ENCODE data around the gene PLA2G2F. TPM values are rescaled to one million over a fixed set of nuclear protein-coding genes. Genes with fewer than 3 reads are reported as not detected.
"Not testable (repeated sequence)": the region's sequence is repeated elsewhere in the genome, so short reads cannot be mapped to it uniquely, and the experiment has no call there.

The PLA2G2F gene
- total RNA-seq, 2 donors from 2014 or later: not detected

DNA sequence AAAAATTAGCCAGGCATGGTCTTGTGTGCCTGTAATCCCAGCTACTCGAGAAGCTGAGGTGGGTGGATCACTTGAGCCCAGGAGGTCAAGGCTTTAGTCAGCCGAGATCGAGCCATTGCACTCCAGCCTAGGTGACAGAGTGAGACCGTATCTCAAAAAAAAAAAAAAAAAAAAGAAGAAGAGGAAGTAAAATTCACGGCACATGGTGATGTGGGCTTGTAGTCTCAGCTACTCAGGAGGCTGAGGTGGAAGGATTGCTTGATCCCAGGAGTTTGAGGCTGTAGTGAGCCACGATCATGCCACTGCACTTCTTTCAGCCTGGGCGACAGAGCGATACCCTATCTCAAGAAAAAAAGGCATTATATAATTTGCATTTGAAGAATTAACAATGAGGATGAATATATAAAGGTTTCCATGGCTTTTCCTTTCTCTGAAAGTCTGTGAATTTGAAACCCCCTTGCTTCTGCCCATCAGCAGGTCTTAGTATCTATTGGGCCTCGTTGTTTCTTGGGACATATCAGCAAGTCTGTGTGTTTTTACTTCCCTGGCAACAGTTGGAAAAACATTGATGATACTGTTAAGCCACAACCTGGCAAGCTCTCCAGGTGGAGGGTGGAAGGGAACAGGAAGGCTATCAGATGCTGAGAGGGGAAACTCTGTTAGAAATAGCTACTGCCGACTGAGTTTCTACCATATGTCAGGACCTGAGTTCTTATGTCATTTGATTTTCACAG is 15.2 kb upstream of the PLA2G2F start:
- Mint-ChIP-seq H3K36me3 (ENCODE audit: insufficient read depth in 2 of 2) (no peaks in the 10 kb centered on the region), H3K4me1 (ENCODE audit: low read depth) (peaks cover 21% of the 10 kb centered on the region), H3K9me3 (no peaks in the 10 kb centered on the region), H3K4me3 (no peak overlapping the region), H3K27ac (no peak overlapping the region), H3K27me3 (ENCODE audit: low read depth) (peaks cover 41% of the 10 kb centered on the region)
- DNase-seq (no peak), ATAC-seq (replicated peaks in 1 of 2) (no peak)

DNA sequence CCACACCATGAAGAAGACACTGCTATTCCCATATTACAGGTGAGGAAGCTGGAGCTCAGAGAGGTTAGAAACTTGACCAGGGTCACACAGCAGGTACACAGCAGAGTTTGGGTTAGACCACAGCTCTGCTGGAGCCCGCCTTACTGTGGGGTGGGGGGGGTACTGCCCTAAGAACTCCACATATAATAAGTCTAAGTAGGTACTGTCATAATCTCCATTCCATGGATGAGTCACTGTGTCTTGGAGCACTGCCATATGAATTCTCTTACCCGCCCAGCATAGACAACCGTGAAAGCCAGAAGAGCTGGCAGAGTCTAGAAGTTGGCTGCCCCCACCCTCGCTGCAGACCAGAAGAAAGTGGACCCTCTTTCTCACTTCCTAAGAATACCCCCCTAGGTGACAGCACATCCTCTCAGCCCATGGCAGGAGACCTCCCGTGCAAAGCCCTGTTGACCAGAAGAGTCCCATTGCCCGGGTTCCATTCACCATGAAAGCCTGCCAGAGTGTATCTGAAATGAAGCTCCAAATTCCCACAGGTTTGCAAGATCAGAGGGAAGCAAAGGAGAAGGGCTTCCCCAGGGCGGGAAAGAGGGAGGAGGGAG is 14.6 kb upstream of the PLA2G2F start:
- Mint-ChIP-seq H3K9me3 (no peaks in the 10 kb centered on the region), H3K4me3 (no peak overlapping the region), H3K27ac (no peak overlapping the region), H3K36me3 (ENCODE audit: insufficient read depth in 2 of 2) (no peaks in the 10 kb centered on the region), H3K4me1 (ENCODE audit: low read depth) (peaks cover 21% of the 10 kb centered on the region), H3K27me3 (ENCODE audit: low read depth) (peaks cover 41% of the 10 kb centered on the region)
- ATAC-seq (replicated peaks in 1 of 2) (peak; percentile 58 to 76), DNase-seq (peak in 1 of 2 donors; percentile 23)

DNA sequence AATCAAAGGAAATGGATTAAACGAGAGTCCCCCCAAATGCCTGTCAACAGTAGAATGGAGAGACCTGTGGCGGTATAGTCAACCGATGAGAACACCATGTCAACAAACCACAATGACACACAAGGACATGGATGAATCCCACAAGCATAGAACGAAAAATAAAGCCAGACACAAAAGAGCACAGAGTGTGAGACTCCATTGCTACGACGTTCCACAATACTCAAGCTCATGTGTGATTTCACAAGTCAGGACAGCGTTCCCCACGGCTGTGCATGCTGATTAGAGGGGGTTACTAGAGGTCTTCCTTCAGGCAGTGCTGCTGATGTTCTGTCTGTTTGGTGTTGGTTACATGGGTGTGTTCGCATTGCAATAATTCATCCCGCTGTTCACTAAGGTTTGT is 14.0 kb upstream of the PLA2G2F start:
- ATAC-seq (replicated peaks in 1 of 2) (peak in 1 of 2 donors; percentile 41), DNase-seq (no peak)
- peaks cover 0 to 3% of the 10 kb centered on the region in 2 donors for H3K9me3 Mint-ChIP-seq
- H3K36me3 Mint-ChIP-seq (ENCODE audit: insufficient read depth in 2 of 2): no peaks in the 10 kb centered on the region
- no peak overlapping the region for H3K4me3 Mint-ChIP-seq
- H3K4me1 Mint-ChIP-seq (ENCODE audit: low read depth): peaks cover 21% of the 10 kb centered on the region
- peaks cover 36% of the 10 kb centered on the region for H3K27me3 Mint-ChIP-seq (ENCODE audit: low read depth)
- H3K27ac Mint-ChIP-seq: no peak overlapping the region

DNA sequence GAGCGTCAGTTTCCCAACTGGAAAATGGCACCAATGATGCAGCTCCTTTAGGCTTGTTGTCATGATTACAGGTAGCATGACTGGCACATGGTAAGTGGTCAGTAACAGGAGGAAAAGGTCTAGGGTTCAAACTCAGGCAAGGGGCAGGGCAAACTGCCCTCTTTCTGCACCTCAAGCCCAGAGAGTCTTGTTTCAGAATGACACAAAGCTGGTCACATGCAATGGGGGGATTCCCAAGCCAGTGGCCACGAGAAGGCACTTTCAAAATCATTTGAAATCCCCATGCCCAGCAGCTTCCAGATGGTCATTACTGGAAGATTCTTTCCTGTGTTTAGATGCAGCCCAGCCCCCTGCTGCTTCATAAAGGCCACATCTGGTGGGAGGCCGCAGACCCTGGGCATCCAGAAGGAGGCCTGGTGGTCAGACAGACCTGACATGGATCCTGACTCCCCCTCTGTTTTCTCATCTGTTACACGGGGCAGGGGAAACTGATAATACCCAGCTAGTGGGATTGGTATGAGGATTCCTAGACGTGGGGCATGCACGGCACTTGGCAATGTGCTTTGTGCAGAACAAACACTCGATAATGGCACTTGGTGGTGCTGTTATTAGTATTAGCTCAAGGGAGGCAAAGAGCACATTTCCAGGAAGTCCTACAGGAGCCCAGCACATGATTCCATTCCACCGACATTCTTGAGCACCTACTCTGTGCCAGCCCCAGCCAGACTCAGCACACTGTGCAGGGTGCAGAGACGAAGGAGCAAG is 12.9 kb upstream of the PLA2G2F start:
- Mint-ChIP-seq H3K36me3 (ENCODE audit: insufficient read depth in 2 of 2) (no peaks in the 10 kb centered on the region), H3K4me1 (ENCODE audit: low read depth) (peaks cover 21% of the 10 kb centered on the region), H3K27ac (no peak overlapping the region), H3K9me3 (peaks cover 0 to 3% of the 10 kb centered on the region in 2 donors), H3K27me3 (ENCODE audit: low read depth) (peaks cover 27% of the 10 kb centered on the region), H3K4me3 (no peak overlapping the region)
- peak; percentile 12 to 16 for DNase-seq
- peak; percentile 43 to 53 for ATAC-seq (replicated peaks in 1 of 2)

DNA sequence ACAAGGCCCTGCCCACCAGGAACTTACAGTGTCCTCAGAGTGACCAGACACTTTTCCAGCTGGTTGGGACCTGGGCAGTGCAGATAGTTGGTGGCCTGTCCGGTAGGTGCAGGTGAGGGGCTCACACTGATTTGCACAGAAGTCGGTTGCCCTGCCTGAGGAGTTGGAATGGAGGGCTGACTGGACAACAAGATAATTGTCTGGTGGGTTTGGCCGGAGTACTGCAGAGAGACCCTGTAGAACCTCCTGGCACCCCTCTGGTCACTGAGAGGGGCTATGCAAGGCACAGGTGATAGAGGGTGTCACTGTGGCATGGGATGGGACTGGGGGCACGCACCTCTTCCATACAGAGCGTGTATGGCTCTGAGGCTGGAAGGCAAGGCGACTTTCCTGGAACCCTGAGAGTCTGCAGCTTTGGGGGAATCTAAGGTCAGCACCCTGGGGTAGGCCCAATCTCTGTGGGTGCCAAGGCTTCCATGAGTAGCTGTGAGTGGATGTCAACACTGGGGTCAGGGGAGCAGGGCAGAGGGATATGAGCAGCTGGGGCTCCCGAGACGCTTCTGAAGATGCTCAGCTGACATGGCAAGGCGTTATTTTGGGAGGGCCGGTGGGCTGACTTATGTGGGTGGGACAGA is 12.2 kb upstream of the PLA2G2F start:
- Mint-ChIP-seq H3K27me3 (ENCODE audit: low read depth) (peaks cover 22% of the 10 kb centered on the region), H3K4me3 (no peak overlapping the region), H3K9me3 (peaks cover 0 to 3% of the 10 kb centered on the region in 2 donors), H3K4me1 (ENCODE audit: low read depth) (peaks cover 21% of the 10 kb centered on the region), H3K36me3 (ENCODE audit: insufficient read depth in 2 of 2) (no peaks in the 10 kb centered on the region), H3K27ac (no peak overlapping the region)
- no peak for ATAC-seq (replicated peaks in 1 of 2)
- DNase-seq: no peak

DNA sequence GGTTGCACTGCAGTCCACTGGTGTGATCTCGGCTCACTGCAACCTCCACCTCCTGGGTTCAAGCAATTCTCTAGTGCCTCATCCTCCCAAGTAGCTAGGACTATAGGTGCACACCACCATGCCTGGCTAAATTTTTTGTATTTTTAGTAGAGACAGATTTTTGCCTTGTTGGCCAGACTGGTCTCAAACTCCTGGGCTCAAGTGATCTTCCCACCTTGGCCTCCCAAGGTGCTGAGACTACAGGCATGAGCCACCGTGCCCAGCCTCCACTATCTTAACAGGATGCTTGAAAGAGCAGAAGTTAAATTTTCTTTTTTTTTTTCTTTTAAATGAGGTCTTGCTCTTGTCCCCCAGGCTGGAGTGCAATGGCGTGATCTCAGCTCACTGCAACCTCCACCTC is 8.6 kb upstream of the PLA2G2F start:
- not testable (repeated sequence) for H3K9me3 Mint-ChIP-seq; H3K27ac Mint-ChIP-seq; H3K36me3 Mint-ChIP-seq (ENCODE audit: insufficient read depth in 2 of 2); H3K4me3 Mint-ChIP-seq; ATAC-seq (replicated peaks in 1 of 2); DNase-seq
- H3K4me1 Mint-ChIP-seq (ENCODE audit: low read depth): peaks cover 14% of the 10 kb centered on the region
- H3K27me3 Mint-ChIP-seq (ENCODE audit: low read depth): peaks cover 21% of the 10 kb centered on the region

DNA sequence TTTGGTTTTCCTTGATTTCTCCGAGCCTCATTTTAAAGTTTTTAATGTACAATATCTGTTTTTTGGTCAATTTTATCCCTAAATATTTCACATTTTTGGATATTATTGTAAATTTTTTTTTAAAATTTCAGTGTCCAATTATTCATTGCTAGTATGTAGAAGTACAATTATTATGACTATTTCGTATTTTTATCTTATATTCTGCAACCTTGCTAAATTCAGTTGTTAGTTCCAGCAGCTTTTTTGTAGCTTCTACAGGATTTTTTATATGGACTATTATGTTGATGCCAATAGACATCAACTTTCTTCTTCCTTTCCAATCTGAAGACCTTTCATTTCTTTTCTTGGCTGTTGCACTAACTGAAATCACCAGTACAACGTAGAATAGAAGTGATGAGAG is 4.1 kb upstream of the PLA2G2F start:
- peaks cover 0 to 1% of the 10 kb centered on the region in 2 donors for H3K36me3 Mint-ChIP-seq (ENCODE audit: insufficient read depth in 2 of 2)
- H3K4me1 Mint-ChIP-seq (ENCODE audit: low read depth): no peaks in the 10 kb centered on the region
- peaks cover 33% of the 10 kb centered on the region for H3K27me3 Mint-ChIP-seq (ENCODE audit: low read depth)
- ATAC-seq (replicated peaks in 1 of 2) (no peak), DNase-seq (no peak)
- no peak overlapping the region for H3K27ac Mint-ChIP-seq
- H3K4me3 Mint-ChIP-seq: no peak overlapping the region
- peaks cover 2% of the 10 kb centered on the region in 2 donors for H3K9me3 Mint-ChIP-seq

DNA sequence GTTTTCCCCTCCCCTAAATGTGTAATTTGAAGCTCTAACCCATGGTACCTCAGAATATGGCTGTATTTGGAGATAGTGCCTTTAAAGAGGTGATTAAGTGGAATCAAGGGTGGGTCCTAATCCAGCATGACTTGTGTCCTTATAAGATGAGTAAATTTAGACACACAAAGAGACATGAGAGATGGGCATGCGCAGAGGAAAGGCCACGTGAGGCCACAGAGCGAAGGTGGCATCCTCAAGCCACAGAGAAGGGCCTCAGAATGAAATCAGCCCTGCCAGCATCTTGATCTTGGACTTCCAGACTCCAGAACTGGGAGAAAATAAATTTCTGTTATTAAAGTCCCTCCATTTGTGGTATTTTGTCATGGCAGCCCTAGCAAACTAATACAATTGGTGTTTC is 2.9 kb upstream of the PLA2G2F start:
- DNase-seq: no peak
- peaks cover 2% of the 10 kb centered on the region in 2 donors for H3K9me3 Mint-ChIP-seq

DNA sequence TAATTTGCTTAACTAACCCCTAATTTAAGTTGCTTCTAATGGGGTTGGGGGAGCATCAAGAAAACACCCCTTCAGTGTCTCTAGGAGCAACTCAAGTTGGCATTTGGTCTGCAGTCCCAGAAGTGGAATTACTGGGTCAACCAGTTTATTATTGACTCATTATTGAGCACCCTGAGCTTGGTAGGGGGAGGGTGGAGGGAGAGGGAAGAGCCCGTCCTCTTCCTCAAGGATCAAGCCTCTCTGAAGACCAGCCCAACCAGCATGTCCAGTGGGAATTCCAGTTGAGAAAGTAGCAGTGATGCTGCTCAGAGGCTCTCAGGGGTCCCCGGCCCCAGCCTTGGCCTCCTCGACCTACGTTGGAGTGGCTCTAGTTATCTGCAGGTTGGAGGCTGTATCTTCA is 2.1 kb upstream of the PLA2G2F start:
- peaks cover 2% of the 10 kb centered on the region in 2 donors for H3K9me3 Mint-ChIP-seq
- peaks cover 0 to 1% of the 10 kb centered on the region in 2 donors for H3K36me3 Mint-ChIP-seq (ENCODE audit: insufficient read depth in 2 of 2)
- ATAC-seq (replicated peaks in 1 of 2) (no peak), DNase-seq (no peak)
- H3K27me3 Mint-ChIP-seq (ENCODE audit: low read depth): peaks cover 38% of the 10 kb centered on the region
- H3K4me3 Mint-ChIP-seq: no peak overlapping the region
- H3K27ac Mint-ChIP-seq: no peak overlapping the region
- no peaks in the 10 kb centered on the region for H3K4me1 Mint-ChIP-seq (ENCODE audit: low read depth)

More for the DNA sequence above, 2.9 kb upstream of the PLA2G2F start:
- ATAC-seq (replicated peaks in 1 of 2): no peak
- H3K4me1 Mint-ChIP-seq (ENCODE audit: low read depth): no peaks in the 10 kb centered on the region
- H3K27me3 Mint-ChIP-seq (ENCODE audit: low read depth): peaks cover 38% of the 10 kb centered on the region
- H3K27ac Mint-ChIP-seq: no peak overlapping the region
- H3K36me3 Mint-ChIP-seq (ENCODE audit: insufficient read depth in 2 of 2): peaks cover 0 to 1% of the 10 kb centered on the region in 2 donors
- H3K4me3 Mint-ChIP-seq: no peak overlapping the region

DNA sequence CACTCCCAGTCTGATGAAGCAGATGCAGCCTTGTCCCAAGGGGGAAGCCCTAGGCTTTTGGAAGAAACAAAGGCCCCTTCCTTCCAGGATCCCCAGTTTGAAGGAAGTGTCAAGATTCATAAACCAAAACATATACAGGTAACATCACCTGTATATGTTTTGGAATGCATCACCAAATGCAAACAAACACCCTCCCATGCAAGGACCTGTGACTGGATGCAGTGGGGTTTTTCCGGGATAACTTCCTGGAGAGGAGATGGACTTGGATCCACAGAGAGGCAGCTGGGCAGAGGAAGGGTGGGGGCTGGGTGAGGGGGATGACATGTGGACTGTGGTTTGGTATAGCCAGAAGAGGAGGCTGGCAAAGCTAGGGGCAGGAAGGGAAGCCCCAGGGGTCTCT is 1.5 kb upstream of the PLA2G2F start:
- Mint-ChIP-seq H3K4me3 (no peak overlapping the region), H3K4me1 (ENCODE audit: low read depth) (no peaks in the 10 kb centered on the region), H3K9me3 (no peaks in the 10 kb centered on the region), H3K36me3 (ENCODE audit: insufficient read depth in 2 of 2) (no peaks in the 10 kb centered on the region), H3K27me3 (ENCODE audit: low read depth) (peaks cover 33% of the 10 kb centered on the region), H3K27ac (no peak overlapping the region)
- ATAC-seq (replicated peaks in 1 of 2) (no peak), DNase-seq (no peak)

DNA sequence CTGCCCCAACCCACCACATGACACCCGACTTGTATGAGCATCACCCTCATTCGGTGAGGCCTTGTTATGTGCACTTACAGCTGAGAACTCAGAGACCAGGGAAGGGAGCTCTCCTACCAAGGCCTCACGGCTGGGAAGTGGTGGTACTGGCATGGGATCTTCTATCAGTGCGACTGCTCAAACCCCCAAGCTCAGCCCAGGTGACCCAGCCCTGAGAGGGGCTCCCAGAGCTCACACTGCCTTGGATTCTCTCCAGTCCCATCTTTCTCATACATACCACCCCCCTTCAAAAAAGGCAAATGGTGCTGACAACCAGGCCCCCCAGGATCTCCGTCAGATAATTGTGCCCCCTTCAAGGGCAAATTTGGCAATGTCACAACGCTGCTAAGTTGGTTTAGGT is 777 bp upstream of the PLA2G2F start:
- no peaks in the 10 kb centered on the region for H3K9me3 Mint-ChIP-seq
- ATAC-seq (replicated peaks in 1 of 2) (no peak), DNase-seq (no peak)
- H3K27ac Mint-ChIP-seq: no peak overlapping the region
- peaks cover 29% of the 10 kb centered on the region for H3K27me3 Mint-ChIP-seq (ENCODE audit: low read depth)
- H3K4me1 Mint-ChIP-seq (ENCODE audit: low read depth): no peaks in the 10 kb centered on the region
- no peak overlapping the region for H3K4me3 Mint-ChIP-seq
- no peaks in the 10 kb centered on the region for H3K36me3 Mint-ChIP-seq (ENCODE audit: insufficient read depth in 2 of 2)

DNA sequence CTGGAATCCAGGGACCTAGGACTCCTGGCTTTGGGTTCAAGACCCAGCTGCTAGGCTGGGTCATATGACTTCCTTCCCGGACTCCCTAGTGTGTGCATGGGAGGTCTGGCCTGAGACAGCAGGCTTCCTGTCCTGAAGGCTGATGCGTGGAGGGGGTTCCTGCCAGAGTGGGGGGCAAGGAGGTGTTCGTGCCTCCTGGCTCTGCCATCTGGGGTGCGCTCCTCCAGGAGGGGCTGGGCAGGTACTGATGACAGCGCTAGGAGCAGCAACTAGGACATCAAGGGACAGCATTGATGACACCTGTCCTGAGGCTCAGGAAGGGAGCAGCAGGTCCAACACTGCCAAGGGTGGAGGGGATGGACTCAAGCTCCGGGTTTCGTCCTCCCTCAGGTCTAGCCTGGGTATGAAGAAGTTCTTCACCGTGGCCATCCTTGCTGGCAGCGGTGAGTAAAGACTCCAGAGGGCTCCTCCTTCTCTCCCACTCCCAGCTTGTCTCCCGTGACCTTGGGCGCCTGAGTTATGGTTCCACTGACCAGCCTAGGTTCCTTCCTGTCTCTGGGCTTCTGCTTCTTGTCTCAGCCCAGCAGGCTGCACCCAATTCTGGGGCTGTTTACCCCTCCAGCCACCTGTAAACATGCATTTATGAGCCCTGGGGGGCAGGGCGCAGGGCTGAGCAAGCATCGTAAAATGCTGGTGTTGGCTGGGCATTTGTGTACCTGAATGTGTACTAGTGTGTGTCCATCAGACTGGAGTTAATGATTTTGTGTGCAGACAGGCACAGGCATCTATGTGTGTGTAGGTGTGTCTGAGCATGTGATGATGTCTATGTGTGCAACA is 871 bp downstream of the PLA2G2F start:
- Mint-ChIP-seq H3K27ac (no peak overlapping the region), H3K4me1 (ENCODE audit: low read depth) (no peaks in the 10 kb centered on the region), H3K9me3 (no peaks in the 10 kb centered on the region), H3K4me3 (no peak overlapping the region), H3K36me3 (ENCODE audit: insufficient read depth in 2 of 2) (no peaks in the 10 kb centered on the region), H3K27me3 (ENCODE audit: low read depth) (peaks cover 19% of the 10 kb centered on the region)
- DNase-seq: no peak
- no peak for ATAC-seq (replicated peaks in 1 of 2)

Measured in activated T-cell treated with anti-CD3 and anti-CD28 coated beads, Interleukin-2, amount 50 U/mL, for 72 hours (primary cell).